Endothelial cell of umbilical vein (primary cell): Measurements from ENCODE around the gene THSD7A. TPM values are rescaled to one million over a fixed set of nuclear protein-coding genes. Genes with fewer than 3 reads are reported as not detected.

Experiments
- BruUV-seq: library from RNA; stranded (reverse); fragments of 400-500 nt; replicated peaks from 2 replicates; lab custom pipeline; 2021; lab: Mats Ljungman, UMichigan
- CTCF ChIA-PET: fragments of 300-600, 350-600 bp; sonication (Branson Sonifier 250); formaldehyde crosslinking; loops from one replicate; lab custom pipeline; 2021; ENCODE audit warnings: antibody characterized with exemption, inconsistent platforms; lab: Charles Lee
- POLR2A ChIA-PET: fragments of 300-600, 350-600 bp; sonication (Branson Sonifier 250); formaldehyde crosslinking; loops from one replicate; lab custom pipeline; 2021; ENCODE audit warnings: antibody characterized with exemption, inconsistent platforms; lab: Charles Lee
- DNase-seq: peaks from one replicate; pipeline ENCODE4 v3.0.0-alpha.2; 2011; ENCODE audit warnings: low read depth, low spot score
- FAIRE-seq: peaks from 2 replicates; lab custom pipeline; 2011; peaks lifted over from hg19 to GRCh38; lab: Jason Lieb, UNC
- H2AFZ ChIP-seq: 2 replicates; pipeline ENCODE4 v1.6.0; 2012; ENCODE audit warnings: low read depth, low read length, control low read depth, inconsistent platforms
- H3K27ac ChIP-seq: 2 replicates; pipeline ENCODE4 v1.5.1; 2011; ENCODE audit warnings: low read depth, mild to moderate bottlenecking, control low read depth, low read length, moderate library complexity; ENCODE audit not compliant: insufficient read depth
- H3K27me3 ChIP-seq, 2 experiments: 2 replicates each; pipeline versions ENCODE4 v1.6.0 to v1.6.1; 2011; ENCODE audit warnings: low read length in 2 of 2, mixed read lengths in 1 of 2; ENCODE audit not compliant: control insufficient read depth in 2 of 2, insufficient read depth in 2 of 2
- H3K36me3 ChIP-seq, 2 experiments: 2 replicates in 1 of 2; 3 replicates in 1 of 2; pipeline ENCODE4 v1.5.1; 2011; ENCODE audit warnings: low read length in 2 of 2, mild to moderate bottlenecking in 1 of 2, moderate library complexity in 1 of 2; ENCODE audit not compliant: control insufficient read depth in 2 of 2, insufficient read depth in 2 of 2; ENCODE audit errors: extremely low read depth in 1 of 2
- H3K4me1 ChIP-seq: 3 replicates; pipeline ENCODE4 v1.5.1; 2011; ENCODE audit warnings: mild to moderate bottlenecking, low read length; ENCODE audit not compliant: control insufficient read depth, insufficient read depth; ENCODE audit errors: extremely low read depth
- H3K4me2 ChIP-seq: 2 replicates; pipeline ENCODE4 v1.6.1; 2011; ENCODE audit warnings: low read length, control low read depth, mixed read lengths; ENCODE audit not compliant: insufficient read depth
- H3K4me3 ChIP-seq, 3 experiments: fragments of 200-600 bp in 1 of 3; sonication (generic), shearing (Covaris generic) in 1 of 3; replicated peaks in 1 of 3; 2 replicates each; pipeline ENCODE4 v1.5.1; 2011 to 2016; ENCODE audit warnings: control low read depth in 3 of 3, low read length in 3 of 3, mild to moderate bottlenecking in 2 of 3, inconsistent platforms in 1 of 3, low read depth in 1 of 3, moderate library complexity in 1 of 3; ENCODE audit not compliant: insufficient read depth in 1 of 3
- H3K79me2 ChIP-seq: 2 replicates; pipeline ENCODE4 v1.6.0; 2012; ENCODE audit warnings: low read length, inconsistent platforms; ENCODE audit not compliant: control insufficient read depth, insufficient read depth
- H3K9ac ChIP-seq: replicated peaks from 2 replicates; pipeline ENCODE3; 2011; ENCODE audit warnings: low read length, control low read depth; ENCODE audit not compliant: insufficient read depth; ENCODE audit errors: extremely low read depth
- H3K9me1 ChIP-seq: replicated peaks from 3 replicates; pipeline ENCODE4 v1.6.0; 2011; ENCODE audit warnings: mild to moderate bottlenecking, low read length; ENCODE audit not compliant: control insufficient read depth, insufficient read depth; ENCODE audit errors: extremely low read depth
- H3K9me3 ChIP-seq: replicated peaks from 2 replicates; pipeline ENCODE4 v1.5.1; 2012; ENCODE audit warnings: low read length, inconsistent platforms; ENCODE audit not compliant: control insufficient read depth, insufficient read depth
- H4K20me1 ChIP-seq: replicated peaks from 2 replicates; pipeline ENCODE3; 2011; ENCODE audit warnings: mild to moderate bottlenecking, low read length; ENCODE audit not compliant: control insufficient read depth, insufficient read depth; ENCODE audit errors: extremely low read depth
- CTCF ChIP-seq, 2 donors: IDR thresholded peaks; 1 replicate in 1 of 2; 2 replicates in 1 of 2; pipeline ENCODE4 v1.5.1; 2011; ENCODE audit warnings: low read length in 2 of 2, mild to moderate bottlenecking in 2 of 2, moderate library complexity in 2 of 2, control low read depth in 1 of 2, inconsistent platforms in 1 of 2, low read depth in 1 of 2; ENCODE audit not compliant: insufficient read depth in 1 of 2; ENCODE audit errors: extremely low read depth in 1 of 2
- MYC ChIP-seq: IDR thresholded peaks from one replicate; pipeline ENCODE4 v1.6.1; 2011; ENCODE audit warnings: mild to moderate bottlenecking, low read depth, low read length
- dilution Hi-C: fragments of 300-500 bp; cut with MboI; formaldehyde crosslinking; loops from one replicate; pipeline ENCODE4 v1.15.0; 2019; ENCODE audit warnings: low sequenced_read_pairs; ENCODE audit not compliant: extremely low pct_ligation_motif_present
- intact Hi-C: fragments of 100-400 bp; cut with micrococcal nuclease; formaldehyde crosslinking; loops from one replicate; pipeline ENCODE4 v1.10.0; 2022
- polyA plus RNA-seq, 4 experiments: library from polyadenylated mRNA; depleted of rRNA in 3 of 4; stranded (reverse) in 3 of 4; unstranded in 1 of 4; fragments of >200 nt; gene quantifications; 2 replicates each; pipeline versions ENCODE4 v1.2.1 to v1.2.3, GENCODE V29; 2011 to 2012; ENCODE audit warnings: missing spikeins in 1 of 4
- total RNA-seq: library from RNA; stranded (reverse); gene quantifications from 2 replicates; pipeline ENCODE4 v1.2.3, GENCODE V29; 2021

The THSD7A gene
- total and polyA plus RNA-seq, 2 donors (not counting 3 experiments of a cell fraction or from before 2014, with no cell fraction given), result 3.3 to 12.7 TPM

GRCh38 chr7:11587048-11587447, 244.9 kb downstream of the THSD7A start:
- H3K9me1 ChIP-seq, result no peaks in the 10 kb centered on the region

More at GRCh38 chr7:11587048-11587447, 244.9 kb downstream of the THSD7A start:
- no peak overlapping the region for H3K9ac ChIP-seq
- POLR2A ChIA-PET, result no interaction called here
- H3K27me3 ChIP-seq, result no peaks in the 10 kb centered on the region
- BruUV-seq, result no TSS peak
- peaks cover 10% of the 10 kb centered on the region for H3K4me1 ChIP-seq
- H2AFZ ChIP-seq, result no peak overlapping the region
- intact Hi-C loops, result no loop called here
- no peaks in the 10 kb centered on the region for H3K36me3 ChIP-seq
- no peak for DNase-seq
- H3K27ac ChIP-seq, result no peak overlapping the region
- CTCF ChIA-PET, result no interaction called here
- no peaks in the 10 kb centered on the region for H3K79me2 ChIP-seq
- no peaks in the 10 kb centered on the region for H3K9me3 ChIP-seq
- TF ChIP-seq MYC (no peak), CTCF (IDR thresholded peaks at IDR 0.05; ENCODE audit: extremely low read depth in 1 of 2, insufficient read depth in 1 of 2, low read depth in 1 of 2, low read length in 2 of 2) (no peak)
- no peak overlapping the region for H3K4me3 ChIP-seq
- dilution Hi-C loops, result no loop called here
- H3K4me2 ChIP-seq, result no peak overlapping the region
- no peaks in the 10 kb centered on the region for H4K20me1 ChIP-seq
- FAIRE-seq, result no peak
